GM20000 (cell line): Measurements from ENCODE around the gene EIF2S3.
"Not testable (repeated sequence)": the region's sequence is repeated elsewhere in the genome, so short reads cannot be mapped to it uniquely, and the experiment has no call there.

Source experiments
- DNase-seq: peaks from one replicate; pipeline ENCODE4 v3.0.0; 2012; ENCODE audit warnings: low spot score
- CTCF ChIP-seq: IDR thresholded peaks from 2 replicates; pipeline ENCODE4 v1.5.1; 2012; ENCODE audit warnings: mild to moderate bottlenecking, control low read depth; ENCODE audit errors: extremely low read depth, missing control alignments

The EIF2S3 gene

DNA sequence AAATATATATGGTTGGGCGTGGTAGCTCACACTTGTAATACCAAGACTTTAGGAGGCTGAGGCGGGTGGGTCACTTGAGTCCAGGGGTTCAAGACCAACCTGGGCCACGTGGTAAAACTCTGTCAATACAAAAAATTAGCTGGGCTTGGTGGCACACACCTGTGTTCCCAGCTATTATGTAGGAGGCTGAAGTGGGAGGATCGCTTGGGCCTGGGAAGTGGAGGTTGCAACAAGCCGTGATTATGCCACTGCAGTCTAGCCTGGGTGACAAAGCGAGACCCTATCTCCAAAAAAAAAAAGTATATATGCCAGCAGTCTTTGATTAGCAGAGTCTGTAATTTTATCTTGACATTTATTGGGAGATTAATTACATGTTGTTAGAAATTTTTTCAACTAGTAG lies 8.7 kb downstream of the EIF2S3 start:
- DNase-seq, result no peak
- TF ChIP-seq CTCF, result no peak

DNA sequence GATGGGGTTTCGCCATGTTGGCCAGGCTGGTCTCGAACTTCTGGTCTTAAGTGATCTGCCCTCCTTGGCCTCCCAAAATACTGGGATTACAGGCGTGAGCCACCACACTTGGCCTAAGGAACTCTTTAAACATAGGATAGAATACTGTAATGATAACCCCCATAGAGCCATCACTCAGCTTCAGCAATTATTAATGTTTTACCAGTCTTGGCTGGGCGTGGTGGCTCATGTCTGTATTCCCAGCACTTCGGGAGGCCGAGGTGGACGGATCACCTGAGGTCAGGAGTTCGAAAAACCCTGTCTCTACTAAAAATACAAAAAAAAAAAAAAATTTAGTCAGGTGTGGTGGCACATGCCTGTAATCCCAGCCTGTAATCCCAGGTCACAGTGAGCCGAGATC lies 15.1 kb downstream of the EIF2S3 start:
- DNase-seq, result no peak
- no peak for TF ChIP-seq CTCF

DNA sequence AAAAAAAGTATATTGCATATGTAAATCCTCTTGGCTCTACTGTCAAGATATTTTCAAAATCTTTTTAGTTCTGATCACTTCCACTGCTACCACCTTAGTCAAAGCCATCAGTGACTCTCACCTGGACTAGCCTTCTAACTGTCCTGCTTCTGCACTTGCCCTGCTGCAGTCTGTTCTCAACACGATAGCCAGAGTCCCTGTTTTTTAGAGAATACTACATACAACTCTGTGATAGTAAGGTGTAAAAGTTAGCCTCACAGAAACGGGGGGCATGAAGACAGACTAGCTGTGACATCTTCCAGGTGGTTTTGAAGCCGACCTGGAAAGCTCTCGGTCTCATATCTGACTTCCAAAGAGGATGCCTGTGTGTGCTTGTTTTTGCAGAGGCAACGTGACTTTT lies 24.7 kb downstream of the EIF2S3 start:
- TF ChIP-seq CTCF, result no peak
- no peak for DNase-seq

GRCh38 chrX:24080245-24080644 lies 25.5 kb downstream of the EIF2S3 start:
- DNase-seq, result not testable (repeated sequence)

- peak; percentile 28 for DNase-seq
- no peak for TF ChIP-seq CTCF
Observed at GRCh38 chrX:24080704-24081103, 25.9 kb downstream of the EIF2S3 start.

- DNase-seq, result no peak
- no peak for TF ChIP-seq CTCF
Observed at GRCh38 chrX:24081661-24082154, 27.0 kb downstream of the EIF2S3 start.

- DNase-seq, result no peak
- no peak for TF ChIP-seq CTCF
Observed at GRCh38 chrX:24082447-24082846, 27.7 kb downstream of the EIF2S3 start.

DNA sequence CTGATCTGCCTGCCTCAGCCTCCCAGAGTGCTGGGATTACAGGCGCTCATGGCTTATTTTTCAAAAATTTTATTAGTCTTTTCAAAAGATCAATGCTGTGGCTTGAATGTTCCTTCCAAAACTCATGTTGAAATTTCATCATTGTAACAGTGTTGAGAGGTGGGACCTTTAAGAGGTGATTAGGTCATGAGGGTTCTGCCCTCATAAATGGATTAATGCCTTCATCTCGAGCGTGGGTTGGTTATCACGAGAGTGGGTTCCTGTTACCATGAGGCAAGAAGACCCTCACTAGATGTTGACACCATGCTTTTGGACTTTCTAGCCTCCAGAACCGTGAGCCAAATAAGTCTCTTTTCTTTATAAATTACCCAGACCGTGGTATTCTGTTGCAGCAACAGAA lies 30.3 kb downstream of the EIF2S3 start:
- DNase-seq, result no peak
- no peak for TF ChIP-seq CTCF
